GM10248 (cell line): ENCODE data around the gene NUP37.

Source experiments
- CTCF ChIA-PET: fragments of 300-600 bp; sonication (Branson Sonifier 250); formaldehyde crosslinking; extraction: SDS; loops from one replicate; lab custom pipeline; 2021; ENCODE audit warnings: antibody characterized with exemption; lab: Yijun Ruan, JAX
- POLR2A ChIA-PET: fragments of 350-650 bp; sonication (Branson Sonifier 250); formaldehyde crosslinking; extraction: SDS; loops from one replicate; lab custom pipeline; 2020; ENCODE audit warnings: antibody characterized with exemption; lab: Yijun Ruan, JAX
- DNase-seq: peaks from one replicate; pipeline ENCODE4 v3.0.0; 2012; ENCODE audit errors: extremely low spot score
- TF ChIP-seq, protein P1 (sequence below): IDR thresholded peaks from 2 replicates; pipeline ENCODE4 v1.5.1; 2012; ENCODE audit warnings: mild to moderate bottlenecking, low read depth; ENCODE audit errors: extremely low read depth, missing control alignments, control extremely low read depth

NUP37 gene

DNA sequence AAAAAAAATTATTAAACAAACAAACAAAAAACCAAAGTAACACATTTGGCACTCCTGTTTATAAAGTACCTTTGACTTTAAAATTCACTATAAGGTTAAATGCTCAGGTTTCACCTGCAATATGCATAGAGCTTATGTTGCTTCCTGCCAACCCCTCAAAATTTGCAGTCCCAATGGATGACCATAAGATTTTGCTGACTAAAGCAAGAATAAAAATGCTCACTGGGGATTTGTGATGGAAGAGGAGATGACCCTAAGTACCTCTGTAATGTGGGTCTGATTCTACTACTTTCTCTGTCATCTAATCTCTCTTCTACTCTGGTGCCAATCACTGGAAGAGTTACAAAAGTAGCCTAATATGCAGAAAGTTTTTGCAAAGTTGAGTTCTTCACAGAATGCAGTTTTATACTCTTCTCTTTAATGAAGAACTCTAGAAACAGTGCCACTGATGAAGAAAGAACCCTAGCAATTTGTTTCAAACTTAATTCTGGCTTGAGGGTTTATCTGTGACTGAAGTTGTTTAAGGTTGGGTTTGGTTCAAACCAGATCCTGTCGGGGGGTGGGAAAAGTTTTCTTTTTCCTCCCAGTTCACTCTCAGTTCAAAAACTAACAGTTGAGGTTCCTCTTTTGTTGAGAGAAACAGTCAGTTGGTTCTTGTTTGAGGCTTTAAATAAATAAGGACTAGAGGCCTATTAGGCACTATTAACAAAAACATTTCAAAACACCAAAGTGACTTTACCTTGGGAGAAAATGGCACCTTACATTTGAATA, 69.1 kb downstream of the NUP37 start:
- DNase-seq = no peak
- ChIA-PET POLR2A (interaction anchor here (0.7 to 0.9 kb wide), 2 partner anchors 10 to 109 kb away, joined by 3 to 6 read pairs; no protein-coding TSS in a partner anchor), CTCF (interaction anchor here (1.9 kb wide), 1 partner anchor 21 kb away, joined by 5 read pairs; no protein-coding TSS in a partner anchor)
- TF ChIP-seq, protein P1, sequence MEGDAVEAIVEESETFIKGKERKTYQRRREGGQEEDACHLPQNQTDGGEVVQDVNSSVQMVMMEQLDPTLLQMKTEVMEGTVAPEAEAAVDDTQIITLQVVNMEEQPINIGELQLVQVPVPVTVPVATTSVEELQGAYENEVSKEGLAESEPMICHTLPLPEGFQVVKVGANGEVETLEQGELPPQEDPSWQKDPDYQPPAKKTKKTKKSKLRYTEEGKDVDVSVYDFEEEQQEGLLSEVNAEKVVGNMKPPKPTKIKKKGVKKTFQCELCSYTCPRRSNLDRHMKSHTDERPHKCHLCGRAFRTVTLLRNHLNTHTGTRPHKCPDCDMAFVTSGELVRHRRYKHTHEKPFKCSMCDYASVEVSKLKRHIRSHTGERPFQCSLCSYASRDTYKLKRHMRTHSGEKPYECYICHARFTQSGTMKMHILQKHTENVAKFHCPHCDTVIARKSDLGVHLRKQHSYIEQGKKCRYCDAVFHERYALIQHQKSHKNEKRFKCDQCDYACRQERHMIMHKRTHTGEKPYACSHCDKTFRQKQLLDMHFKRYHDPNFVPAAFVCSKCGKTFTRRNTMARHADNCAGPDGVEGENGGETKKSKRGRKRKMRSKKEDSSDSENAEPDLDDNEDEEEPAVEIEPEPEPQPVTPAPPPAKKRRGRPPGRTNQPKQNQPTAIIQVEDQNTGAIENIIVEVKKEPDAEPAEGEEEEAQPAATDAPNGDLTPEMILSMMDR = no peak

DNA sequence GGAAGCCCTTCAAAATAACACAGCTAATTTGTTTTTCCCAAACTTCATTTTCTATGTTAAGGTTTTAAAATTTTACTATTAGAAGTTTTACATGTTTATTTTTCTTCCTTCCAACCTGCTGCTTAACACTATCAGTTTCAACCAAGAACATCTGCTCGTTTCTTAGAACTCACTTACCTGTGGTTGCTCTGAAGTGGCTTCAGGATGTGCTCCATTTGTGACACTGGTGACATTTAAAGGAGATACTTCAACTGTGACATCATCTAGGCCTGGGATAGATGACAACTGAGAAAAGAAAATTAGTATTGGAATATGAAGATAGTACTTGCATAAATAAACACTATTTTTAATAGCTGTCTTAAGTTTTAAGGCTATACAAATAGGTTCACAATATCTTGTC, 76.0 kb downstream of the NUP37 start:
- TF ChIP-seq, protein P1 = no peak
- POLR2A ChIA-PET = no interaction called here
- DNase-seq = peak; percentile 18
- CTCF ChIA-PET = interaction anchor here (0.8 to 3.4 kb wide), 7 partner anchors 10 to 51 kb away, joined by 3 to 11 read pairs (median 3); partner anchors contain the start of gene WASHC3

DNA sequence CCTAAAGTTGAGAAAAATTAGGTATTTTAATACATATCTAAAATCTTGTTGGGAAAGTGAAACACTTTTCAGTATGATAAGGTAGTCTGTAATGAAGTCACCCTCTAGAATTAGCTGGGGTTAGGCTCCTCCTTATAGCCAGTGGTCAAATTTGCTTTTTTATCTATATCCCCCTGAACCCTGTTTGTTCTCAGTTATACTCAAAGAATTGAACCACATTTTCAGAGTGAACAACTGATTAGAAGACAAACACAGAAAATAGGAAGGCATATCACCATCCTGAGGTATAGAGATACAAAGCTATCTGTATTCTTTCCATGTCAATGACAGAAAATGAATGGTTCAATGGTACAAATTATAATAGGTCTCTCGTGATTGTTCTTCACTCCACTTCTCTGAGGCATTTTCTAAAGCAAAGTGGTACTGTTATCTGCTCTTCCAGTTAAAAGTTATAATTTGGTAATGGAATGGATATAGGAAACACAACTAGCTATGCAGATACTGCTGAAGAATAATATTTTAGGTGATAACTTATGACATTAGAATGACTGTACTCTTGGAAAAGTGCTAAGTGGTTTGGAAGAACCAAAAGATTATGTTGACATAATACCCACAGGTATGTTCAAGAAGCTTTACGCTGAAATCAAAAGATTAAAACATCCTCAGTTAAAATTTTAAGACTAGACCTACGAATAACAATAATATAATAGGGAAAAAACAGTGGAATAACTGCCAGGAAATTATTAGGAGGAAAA, 85.7 kb downstream of the NUP37 start:
- CTCF ChIA-PET = interaction anchor here (0.7 to 3.3 kb wide), 8 partner anchors 10 to 450 kb away, joined by 3 to 9 read pairs (median 3); no protein-coding TSS in a partner anchor
- TF ChIP-seq, protein P1 = no peak
- POLR2A ChIA-PET = no interaction called here
- DNase-seq = no peak

DNA sequence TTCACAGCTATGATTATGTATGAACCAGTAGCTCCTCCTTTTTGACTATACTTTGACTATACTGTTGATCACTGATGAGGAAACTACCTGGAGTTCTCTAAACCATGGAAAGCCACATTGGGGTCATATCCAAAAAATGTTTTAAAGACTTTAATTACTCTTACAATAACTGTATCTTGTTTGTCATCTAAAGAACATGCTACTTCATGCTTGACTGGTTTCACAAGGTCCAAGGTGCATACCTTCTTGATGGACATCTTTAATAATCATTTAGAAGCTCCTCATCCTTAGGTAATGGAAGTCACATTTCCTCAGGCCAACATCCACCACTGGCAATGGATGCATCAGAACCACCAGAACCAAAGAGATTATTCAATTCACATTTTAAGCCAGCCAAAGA, 88.1 kb downstream of the NUP37 start:
- ChIA-PET CTCF (interaction anchor here (1.0 to 3.0 kb wide), 9 partner anchors 11 to 452 kb away, joined by 3 to 34 read pairs (median 4); partner anchors contain the start of gene WASHC3), POLR2A (no interaction called here)
- no peak for DNase-seq
- TF ChIP-seq, protein P1 = no peak

DNA sequence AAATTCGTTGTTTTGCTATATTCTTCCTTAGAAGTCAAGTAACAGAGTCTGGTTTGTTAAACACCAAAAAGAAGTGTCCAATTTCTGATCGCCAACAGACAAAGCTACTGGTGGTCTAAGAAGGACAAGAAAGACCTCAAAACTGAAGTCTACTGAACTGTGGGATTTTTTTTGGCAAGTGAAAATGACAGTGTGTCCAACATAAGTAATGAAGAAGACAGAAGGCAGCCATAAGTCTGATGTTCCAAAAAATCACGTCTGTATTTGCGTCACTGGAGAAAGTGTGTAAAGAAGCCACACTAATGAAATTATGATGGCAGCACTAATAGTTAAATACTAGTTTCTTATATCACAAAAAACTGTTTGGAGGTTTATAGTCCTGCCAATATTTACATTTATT, 90.8 kb downstream of the NUP37 start:
- TF ChIP-seq, protein P1 = no peak
- no peak for DNase-seq
- ChIA-PET CTCF (interaction anchor here (0.9 to 1.8 kb wide), 4 partner anchors 10 to 22 kb away, joined by 4 to 5 read pairs (median 4); no protein-coding TSS in a partner anchor), POLR2A (no interaction called here)

DNA sequence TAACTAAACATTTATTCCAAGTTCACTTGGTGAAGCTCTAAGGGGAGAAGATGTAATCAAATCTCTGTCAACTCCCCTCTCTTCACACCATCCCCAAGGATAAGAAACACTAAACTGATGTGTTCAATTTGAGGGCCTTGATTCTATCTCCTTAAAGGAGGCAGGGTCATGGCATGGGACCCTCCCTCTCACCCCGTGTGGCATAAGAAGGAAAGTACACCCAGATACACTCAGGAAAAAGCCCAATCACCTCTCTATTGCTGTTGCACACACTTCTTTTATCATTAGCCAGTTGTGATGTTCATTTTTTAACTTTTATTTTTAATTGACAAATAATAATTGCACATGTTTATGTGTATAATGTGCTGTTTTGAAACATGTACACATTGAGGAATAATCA, 93.2 kb downstream of the NUP37 start:
- no peak for DNase-seq
- ChIA-PET POLR2A (no interaction called here), CTCF (interaction anchor here (0.7 kb wide), 1 partner anchor 9 kb away, joined by 3 read pairs; no protein-coding TSS in a partner anchor)
- TF ChIP-seq, protein P1 = no peak
